CD14-positive monocyte (primary cell): ENCODE data around the gene FAM227B. TPM values are rescaled to one million over a fixed set of nuclear protein-coding genes. Genes with fewer than 3 reads are reported as not detected.

ENCODE experiments used
- DNase-seq, 3 donors: peaks; one replicate each; pipeline ENCODE4 v3.0.0-alpha.2; 2011 to 2022
- H2AFZ ChIP-seq: 2 replicates; pipeline ENCODE4 v1.6.0; 2012; ENCODE audit warnings: mild to moderate bottlenecking, low read depth, low read length, inconsistent platforms; ENCODE audit not compliant: insufficient read depth, poor library complexity, severe bottlenecking
- H3K27ac ChIP-seq, 2 donors: 1 replicate in 1 of 2; 2 replicates in 1 of 2; pipeline ENCODE4 v1.5.1; 2012 to 2013; ENCODE audit warnings: low read length in 2 of 2, control low read depth in 1 of 2, inconsistent platforms in 1 of 2, low read depth in 1 of 2, mild to moderate bottlenecking in 1 of 2
- H3K27me3 ChIP-seq, 2 donors: one replicate each; pipeline versions ENCODE4 v1.6.0 to v1.6.1; 2011 to 2013; ENCODE audit warnings: low read length in 2 of 2; ENCODE audit not compliant: control insufficient read depth in 2 of 2, insufficient read depth in 2 of 2
- H3K36me3 ChIP-seq, 2 donors: replicated peaks in 1 of 2; 1 replicate in 1 of 2; 2 replicates in 1 of 2; pipeline versions ENCODE4 v1.5.1 to v1.6.1; 2012 to 2013; ENCODE audit warnings: low read length in 2 of 2, control low read depth in 1 of 2, inconsistent platforms in 1 of 2, mild to moderate bottlenecking in 1 of 2; ENCODE audit not compliant: insufficient read depth in 2 of 2, control insufficient read depth in 1 of 2
- H3K4me1 ChIP-seq, 2 donors: 1 replicate in 1 of 2; 2 replicates in 1 of 2; pipeline versions ENCODE4 v1.5.1 to v1.6.1; 2012 to 2013; ENCODE audit warnings: low read length in 2 of 2, control low read depth in 1 of 2, inconsistent platforms in 1 of 2, mild to moderate bottlenecking in 1 of 2, moderate library complexity in 1 of 2; ENCODE audit not compliant: insufficient read depth in 2 of 2, control insufficient read depth in 1 of 2
- H3K4me2 ChIP-seq: replicated peaks from 2 replicates; pipeline ENCODE3; 2012; ENCODE audit warnings: low read length, moderate library complexity, mild to moderate bottlenecking; ENCODE audit not compliant: poor library complexity, severe bottlenecking; ENCODE audit errors: extremely low read depth
- H3K4me3 ChIP-seq, 3 experiments: fragments of 200-600 bp in 1 of 3; sonication (generic) in 1 of 3; replicated peaks in 1 of 3; 1 replicate in 2 of 3; 2 replicates in 1 of 3; pipeline ENCODE4 v1.5.1; 2011 to 2013; ENCODE audit warnings: low read length in 3 of 3, mild to moderate bottlenecking in 3 of 3, control low read depth in 2 of 3, low read depth in 2 of 3, inconsistent platforms in 1 of 3, moderate library complexity in 1 of 3
- H3K79me2 ChIP-seq: 2 replicates; pipeline ENCODE4 v1.6.0; 2012; ENCODE audit warnings: mild to moderate bottlenecking, control low read depth, inconsistent platforms, low read length, moderate library complexity; ENCODE audit not compliant: insufficient read depth
- H3K9ac ChIP-seq: 2 replicates; pipeline ENCODE4 v1.6.0; 2017; ENCODE audit warnings: low read length, mild to moderate bottlenecking; ENCODE audit not compliant: insufficient read depth, poor library complexity, severe bottlenecking
- H3K9me3 ChIP-seq, 2 donors: replicated peaks in 1 of 2; 1 replicate in 1 of 2; 2 replicates in 1 of 2; pipeline versions ENCODE4 v1.5.1 to v1.6.1; 2012 to 2013; ENCODE audit warnings: low read length in 2 of 2, control low read depth in 1 of 2; ENCODE audit not compliant: control insufficient read depth in 1 of 2, insufficient read depth in 1 of 2
- H4K20me1 ChIP-seq: 2 replicates; pipeline ENCODE4 v1.6.0; 2012; ENCODE audit warnings: mild to moderate bottlenecking, low read length, control low read depth, moderate library complexity; ENCODE audit not compliant: insufficient read depth
- H3K27ac Mint-ChIP-seq, 7 donors: one replicate each; pipeline ENCODE4 v1.8.0; 2020; ENCODE audit warnings: mild to moderate bottlenecking in 7 of 7, mixed read lengths in 7 of 7, moderate library complexity in 6 of 7, inconsistent platforms in 2 of 7
- H3K27me3 Mint-ChIP-seq, 3 donors: one replicate each; pipeline ENCODE4 v1.8.0; 2021 to 2022; ENCODE audit warnings: low read depth in 3 of 3, mild to moderate bottlenecking in 3 of 3, mixed read lengths in 3 of 3, moderate library complexity in 3 of 3, inconsistent platforms in 1 of 3
- H3K36me3 Mint-ChIP-seq, 2 donors: one replicate each; pipeline ENCODE4 v1.8.0; 2020; ENCODE audit warnings: mixed read lengths in 2 of 2, inconsistent platforms in 1 of 2, mild to moderate bottlenecking in 1 of 2
- H3K4me1 Mint-ChIP-seq: one replicate; pipeline ENCODE4 v1.8.0; 2020; ENCODE audit warnings: mild to moderate bottlenecking, mixed read lengths
- H3K4me3 Mint-ChIP-seq, 2 donors: one replicate each; pipeline ENCODE4 v1.8.0; 2020; ENCODE audit warnings: mild to moderate bottlenecking in 2 of 2, mixed read lengths in 2 of 2, moderate library complexity in 1 of 2
- H3K9me3 Mint-ChIP-seq, 7 donors: one replicate each; pipeline ENCODE4 v1.8.0; 2020 to 2022; ENCODE audit warnings: mixed read lengths in 7 of 7, mild to moderate bottlenecking in 6 of 7, moderate library complexity in 6 of 7, inconsistent platforms in 2 of 7
- WGBS: methylation state at CpG from one replicate; pipeline ENCODE4 v1.1.5; 2013; ENCODE audit warnings: missing lambda C conversion rate; ENCODE audit not compliant: insufficient coverage; 5-methylcytosine and 5-hydroxymethylcytosine counted together
- intact Hi-C, 2 donors: fragments of 100-400 bp; cut with micrococcal nuclease; formaldehyde crosslinking; loops; one replicate each; pipeline versions ENCODE4 v1.15.0 to v1.15.1; 2023
- polyA plus RNA-seq, 3 donors: library from polyadenylated mRNA; depleted of rRNA in 1 of 3; unstranded in 2 of 3; stranded (reverse) in 1 of 3; fragments of 300-500 nt in 2 of 3; fragments of >200 nt in 1 of 3; fragmentation: Illumina TruSeq in 2 of 3; gene quantifications; 1 replicate in 2 of 3; 2 replicates in 1 of 3; pipeline ENCODE4 v1.2.3, GENCODE V29; 2012 to 2021
- TF ChIP-seq, protein P1 (sequence below): fragments of 200-600 bp; IDR thresholded peaks from one replicate; pipeline ENCODE4 v1.8.0; 2022; ENCODE audit warnings: antibody characterized with exemption, mild to moderate bottlenecking

The FAM227B gene
- polyA plus RNA-seq, 3 donors = 0.28 to 0.72 (median 0.49) TPM

DNA sequence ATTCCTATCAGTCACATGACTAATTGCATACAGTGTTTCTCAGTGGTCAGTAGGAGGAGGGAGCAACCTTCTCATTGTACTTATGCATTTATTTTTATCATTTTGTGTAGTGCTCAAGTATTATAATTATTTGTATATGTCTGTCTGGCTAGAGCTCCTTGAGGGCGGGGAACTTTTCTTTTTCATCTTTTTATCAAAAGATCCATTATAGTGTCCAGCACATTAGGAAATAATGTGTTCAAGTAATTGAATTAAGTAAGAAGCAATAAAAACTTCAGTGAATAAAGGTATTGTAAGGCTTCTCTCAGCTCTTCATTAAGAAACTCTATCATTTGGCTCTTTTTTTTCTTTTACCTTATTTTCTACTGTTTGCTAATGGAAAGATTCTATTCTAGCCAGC, 178.8 kb downstream of the FAM227B start:
- Histone ChIP-seq H3K4me3 (no peak overlapping the region), H3K4me1 (peaks cover 17% of the 10 kb centered on the region in 2 donors), H3K79me2 (no peaks in the 10 kb centered on the region), H4K20me1 (no peaks in the 10 kb centered on the region), H3K4me2 (no peak overlapping the region), H3K27ac (no peak overlapping the region), H3K27me3 (no peaks in the 10 kb centered on the region), H3K9me3 (no peaks in the 10 kb centered on the region), H3K9ac (no peak overlapping the region), H3K36me3 (no peaks in the 10 kb centered on the region), H2AFZ (no peak overlapping the region)
- no peak for DNase-seq
- H3K36me3 Mint-ChIP-seq = no peaks in the 10 kb centered on the region
- intact Hi-C loops = no loop called here
- peaks cover 0 to 3% (median 0%) of the 10 kb centered on the region in 7 donors for H3K9me3 Mint-ChIP-seq
- H3K4me3 Mint-ChIP-seq = no peak overlapping the region
- TF ChIP-seq, protein P1, sequence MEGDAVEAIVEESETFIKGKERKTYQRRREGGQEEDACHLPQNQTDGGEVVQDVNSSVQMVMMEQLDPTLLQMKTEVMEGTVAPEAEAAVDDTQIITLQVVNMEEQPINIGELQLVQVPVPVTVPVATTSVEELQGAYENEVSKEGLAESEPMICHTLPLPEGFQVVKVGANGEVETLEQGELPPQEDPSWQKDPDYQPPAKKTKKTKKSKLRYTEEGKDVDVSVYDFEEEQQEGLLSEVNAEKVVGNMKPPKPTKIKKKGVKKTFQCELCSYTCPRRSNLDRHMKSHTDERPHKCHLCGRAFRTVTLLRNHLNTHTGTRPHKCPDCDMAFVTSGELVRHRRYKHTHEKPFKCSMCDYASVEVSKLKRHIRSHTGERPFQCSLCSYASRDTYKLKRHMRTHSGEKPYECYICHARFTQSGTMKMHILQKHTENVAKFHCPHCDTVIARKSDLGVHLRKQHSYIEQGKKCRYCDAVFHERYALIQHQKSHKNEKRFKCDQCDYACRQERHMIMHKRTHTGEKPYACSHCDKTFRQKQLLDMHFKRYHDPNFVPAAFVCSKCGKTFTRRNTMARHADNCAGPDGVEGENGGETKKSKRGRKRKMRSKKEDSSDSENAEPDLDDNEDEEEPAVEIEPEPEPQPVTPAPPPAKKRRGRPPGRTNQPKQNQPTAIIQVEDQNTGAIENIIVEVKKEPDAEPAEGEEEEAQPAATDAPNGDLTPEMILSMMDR = no peak
- WGBS = no CpG with 5 or more reads among the region's 1 CpG
- no peak overlapping the region for H3K27ac Mint-ChIP-seq
- peaks cover 18% of the 10 kb centered on the region for H3K4me1 Mint-ChIP-seq
- H3K27me3 Mint-ChIP-seq = no peaks in the 10 kb centered on the region

DNA sequence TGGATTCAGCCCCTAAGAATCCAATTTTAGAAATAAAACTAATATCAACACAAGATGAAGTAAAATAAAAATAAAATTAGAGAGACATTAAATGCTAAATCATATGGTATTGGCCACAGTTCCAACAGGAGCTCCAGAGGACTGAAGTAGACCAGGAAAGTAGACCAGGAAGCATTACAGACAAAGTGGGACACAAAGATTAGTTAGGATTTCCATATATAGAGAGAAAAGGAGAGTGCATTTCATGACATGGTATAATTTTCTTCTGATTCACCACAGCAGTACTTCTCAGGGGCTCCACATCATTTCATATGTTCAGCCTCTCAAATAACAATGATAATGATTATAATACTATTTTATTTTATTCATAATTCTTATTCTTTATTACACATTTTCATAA, 179.3 kb downstream of the FAM227B start:
- Histone ChIP-seq H3K4me3 (no peak overlapping the region), H2AFZ (no peak overlapping the region), H3K4me1 (peaks cover 17% of the 10 kb centered on the region in 2 donors), H3K36me3 (no peaks in the 10 kb centered on the region), H3K9me3 (no peaks in the 10 kb centered on the region), H3K79me2 (no peaks in the 10 kb centered on the region), H3K9ac (no peak overlapping the region), H4K20me1 (no peaks in the 10 kb centered on the region), H3K27ac (no peak overlapping the region), H3K4me2 (no peak overlapping the region), H3K27me3 (no peaks in the 10 kb centered on the region)
- DNase-seq = no peak
- H3K27ac Mint-ChIP-seq = no peak overlapping the region
- intact Hi-C loops = no loop called here
- peaks cover 18% of the 10 kb centered on the region for H3K4me1 Mint-ChIP-seq
- no peaks in the 10 kb centered on the region for H3K36me3 Mint-ChIP-seq
- H3K27me3 Mint-ChIP-seq = no peaks in the 10 kb centered on the region
- H3K9me3 Mint-ChIP-seq = peaks cover 0 to 3% (median 0%) of the 10 kb centered on the region in 7 donors
- H3K4me3 Mint-ChIP-seq = no peak overlapping the region
- TF ChIP-seq, protein P1 = no peak
